ENCODE data around the gene IFI27L1.

The IFI27L1 gene

GRCh38 chr14:94115631-94116030 is 34.5 kb downstream of the IFI27L1 start:
- Histone ChIP-seq H3K9me3 (ENCODE audit: control insufficient read depth, insufficient read depth, low read depth, low read length) (peaks cover 5% of the 10 kb centered on the region; the same call in 1 of the 2 replicates), H3K9ac (ENCODE audit: low read length) (no peak overlapping the region), H3K27me3 (ENCODE audit: control insufficient read depth, insufficient read depth, low read length) (0 out of 2 replicates have a peak, but pooled peaks cover 4% of the 10 kb centered on the region), H3K4me3 (ENCODE audit: low read depth, low read length) (no peak overlapping the region), H3K4me1 (ENCODE audit: control insufficient read depth, insufficient read depth, low read length) (0 out of 2 replicates have a peak, but pooled peaks cover 3% of the 10 kb centered on the region), H3K36me3 (ENCODE audit: control insufficient read depth, insufficient read depth, low read length) (no peaks in the 10 kb centered on the region), H3K27ac (ENCODE audit: low read depth, low read length) (no peak overlapping the region)

- Histone ChIP-seq H3K9me3 (ENCODE audit: control insufficient read depth, insufficient read depth, low read depth, low read length) (peaks cover 8% of the 10 kb centered on the region; the same call in 1 of the 2 replicates), H3K27ac (ENCODE audit: low read depth, low read length) (no peak overlapping the region), H3K9ac (ENCODE audit: low read length) (no peak overlapping the region), H3K36me3 (ENCODE audit: control insufficient read depth, insufficient read depth, low read length) (no peaks in the 10 kb centered on the region), H3K27me3 (ENCODE audit: control insufficient read depth, insufficient read depth, low read length) (peaks cover 4% of the 10 kb centered on the region; the same call in 1 of the 2 replicates), H3K4me3 (ENCODE audit: low read depth, low read length) (no peak overlapping the region), H3K4me1 (ENCODE audit: control insufficient read depth, insufficient read depth, low read length) (no peaks in the 10 kb centered on the region)
Measured at GRCh38 chr14:94116701-94117100, 35.6 kb downstream of the IFI27L1 start.

- H3K27ac ChIP-seq (ENCODE audit: low read depth, low read length) = no peak overlapping the region
- no peaks in the 10 kb centered on the region for H3K36me3 ChIP-seq (ENCODE audit: control insufficient read depth, insufficient read depth, low read length)
- H3K4me1 ChIP-seq (ENCODE audit: control insufficient read depth, insufficient read depth, low read length) = no peaks in the 10 kb centered on the region
- H3K27me3 ChIP-seq (ENCODE audit: control insufficient read depth, insufficient read depth, low read length) = peaks cover 4% of the 10 kb centered on the region; the same call in 1 of the 2 replicates
- no peak overlapping the region for H3K9ac ChIP-seq (ENCODE audit: low read length)
- peaks cover 8% of the 10 kb centered on the region; the same call in 1 of the 2 replicates for H3K9me3 ChIP-seq (ENCODE audit: control insufficient read depth, insufficient read depth, low read depth, low read length)
- H3K4me3 ChIP-seq (ENCODE audit: low read depth, low read length) = no peak overlapping the region
Measured at GRCh38 chr14:94117856-94118255, 36.7 kb downstream of the IFI27L1 start.

GRCh38 chr14:94119071-94119470 is 38.0 kb downstream of the IFI27L1 start:
- H3K4me3 ChIP-seq (ENCODE audit: low read depth, low read length) = no peak overlapping the region
- no peaks in the 10 kb centered on the region for H3K4me1 ChIP-seq (ENCODE audit: control insufficient read depth, insufficient read depth, low read length)
- no peak overlapping the region for H3K9ac ChIP-seq (ENCODE audit: low read length)
- peaks cover 4% of the 10 kb centered on the region; the same call in 1 of the 2 replicates for H3K27me3 ChIP-seq (ENCODE audit: control insufficient read depth, insufficient read depth, low read length)
- H3K9me3 ChIP-seq (ENCODE audit: control insufficient read depth, insufficient read depth, low read depth, low read length) = peaks cover 8% of the 10 kb centered on the region; the same call in 1 of the 2 replicates
- no peak overlapping the region for H3K27ac ChIP-seq (ENCODE audit: low read depth, low read length)
- no peaks in the 10 kb centered on the region for H3K36me3 ChIP-seq (ENCODE audit: control insufficient read depth, insufficient read depth, low read length)

GRCh38 chr14:94120667-94121340 is 39.7 kb downstream of the IFI27L1 start:
- Histone ChIP-seq H3K9me3 (ENCODE audit: control insufficient read depth, insufficient read depth, low read depth, low read length) (peaks cover 8% of the 10 kb centered on the region; the same call in 1 of the 2 replicates), H3K4me3 (ENCODE audit: low read depth, low read length) (no peak overlapping the region), H3K36me3 (ENCODE audit: control insufficient read depth, insufficient read depth, low read length) (no peaks in the 10 kb centered on the region), H3K27me3 (ENCODE audit: control insufficient read depth, insufficient read depth, low read length) (peaks cover 4% of the 10 kb centered on the region; the same call in 1 of the 2 replicates), H3K4me1 (ENCODE audit: control insufficient read depth, insufficient read depth, low read length) (no peaks in the 10 kb centered on the region), H3K27ac (ENCODE audit: low read depth, low read length) (no peak overlapping the region), H3K9ac (ENCODE audit: low read length) (no peak overlapping the region)

- Histone ChIP-seq H3K27ac (ENCODE audit: low read depth, low read length) (no peak overlapping the region), H3K9me3 (ENCODE audit: control insufficient read depth, insufficient read depth, low read depth, low read length) (peaks cover 8% of the 10 kb centered on the region; the same call in 1 of the 2 replicates), H3K4me1 (ENCODE audit: control insufficient read depth, insufficient read depth, low read length) (no peaks in the 10 kb centered on the region), H3K36me3 (ENCODE audit: control insufficient read depth, insufficient read depth, low read length) (no peaks in the 10 kb centered on the region), H3K27me3 (ENCODE audit: control insufficient read depth, insufficient read depth, low read length) (no peaks in the 10 kb centered on the region; the same call in 1 of the 2 replicates), H3K9ac (ENCODE audit: low read length) (no peak overlapping the region), H3K4me3 (ENCODE audit: low read depth, low read length) (no peak overlapping the region)
Measured at GRCh38 chr14:94121485-94121884, 40.4 kb downstream of the IFI27L1 start.

- Histone ChIP-seq H3K4me3 (ENCODE audit: low read depth, low read length) (no peak overlapping the region), H3K36me3 (ENCODE audit: control insufficient read depth, insufficient read depth, low read length) (no peaks in the 10 kb centered on the region), H3K9me3 (ENCODE audit: control insufficient read depth, insufficient read depth, low read depth, low read length) (peaks cover 8% of the 10 kb centered on the region; the same call in 1 of the 2 replicates), H3K27me3 (ENCODE audit: control insufficient read depth, insufficient read depth, low read length) (no peaks in the 10 kb centered on the region; the same call in 1 of the 2 replicates), H3K4me1 (ENCODE audit: control insufficient read depth, insufficient read depth, low read length) (no peaks in the 10 kb centered on the region), H3K9ac (ENCODE audit: low read length) (no peak overlapping the region), H3K27ac (ENCODE audit: low read depth, low read length) (no peak overlapping the region)
Measured at GRCh38 chr14:94122438-94122837, 41.3 kb downstream of the IFI27L1 start.

- Histone ChIP-seq H3K4me1 (ENCODE audit: control insufficient read depth, insufficient read depth, low read length) (no peaks in the 10 kb centered on the region), H3K36me3 (ENCODE audit: control insufficient read depth, insufficient read depth, low read length) (no peaks in the 10 kb centered on the region), H3K27ac (ENCODE audit: low read depth, low read length) (no peak overlapping the region), H3K9ac (ENCODE audit: low read length) (no peak overlapping the region), H3K4me3 (ENCODE audit: low read depth, low read length) (no peak overlapping the region), H3K9me3 (ENCODE audit: control insufficient read depth, insufficient read depth, low read depth, low read length) (peaks cover 8% of the 10 kb centered on the region; the same call in 1 of the 2 replicates), H3K27me3 (ENCODE audit: control insufficient read depth, insufficient read depth, low read length) (no peaks in the 10 kb centered on the region; the same call in 1 of the 2 replicates)
Measured at GRCh38 chr14:94123296-94123695, 42.2 kb downstream of the IFI27L1 start.

GRCh38 chr14:94123868-94124267 is 42.8 kb downstream of the IFI27L1 start:
- Histone ChIP-seq H3K36me3 (ENCODE audit: control insufficient read depth, insufficient read depth, low read length) (no peaks in the 10 kb centered on the region), H3K9me3 (ENCODE audit: control insufficient read depth, insufficient read depth, low read depth, low read length) (peaks cover 8% of the 10 kb centered on the region; the same call in 1 of the 2 replicates), H3K9ac (ENCODE audit: low read length) (no peak overlapping the region), H3K27me3 (ENCODE audit: control insufficient read depth, insufficient read depth, low read length) (no peaks in the 10 kb centered on the region; the same call in 1 of the 2 replicates), H3K27ac (ENCODE audit: low read depth, low read length) (no peak overlapping the region), H3K4me1 (ENCODE audit: control insufficient read depth, insufficient read depth, low read length) (peaks cover 5% of the 10 kb centered on the region; the same call in 1 of the 2 replicates), H3K4me3 (ENCODE audit: low read depth, low read length) (no peak overlapping the region)

GRCh38 chr14:94124582-94125377 is 43.7 kb downstream of the IFI27L1 start:
- Histone ChIP-seq H3K27me3 (ENCODE audit: control insufficient read depth, insufficient read depth, low read length) (no peaks in the 10 kb centered on the region; the same call in 1 of the 2 replicates), H3K9me3 (ENCODE audit: control insufficient read depth, insufficient read depth, low read depth, low read length) (peaks cover 6% of the 10 kb centered on the region; the same call in 1 of the 2 replicates), H3K36me3 (ENCODE audit: control insufficient read depth, insufficient read depth, low read length) (no peaks in the 10 kb centered on the region), H3K27ac (ENCODE audit: low read depth, low read length) (no peak overlapping the region), H3K4me1 (ENCODE audit: control insufficient read depth, insufficient read depth, low read length) (peaks cover 5% of the 10 kb centered on the region; the same call in 1 of the 2 replicates), H3K4me3 (ENCODE audit: low read depth, low read length) (no peak overlapping the region), H3K9ac (ENCODE audit: low read length) (no peak overlapping the region)

Data from HUES6 (cell line).